Measurements from ENCODE around the gene COL1A1.

The COL1A1 gene

GRCh38 chr17:50139185-50139783 is 62.1 kb downstream of the COL1A1 start:
- TF ChIP-seq, protein P1, sequence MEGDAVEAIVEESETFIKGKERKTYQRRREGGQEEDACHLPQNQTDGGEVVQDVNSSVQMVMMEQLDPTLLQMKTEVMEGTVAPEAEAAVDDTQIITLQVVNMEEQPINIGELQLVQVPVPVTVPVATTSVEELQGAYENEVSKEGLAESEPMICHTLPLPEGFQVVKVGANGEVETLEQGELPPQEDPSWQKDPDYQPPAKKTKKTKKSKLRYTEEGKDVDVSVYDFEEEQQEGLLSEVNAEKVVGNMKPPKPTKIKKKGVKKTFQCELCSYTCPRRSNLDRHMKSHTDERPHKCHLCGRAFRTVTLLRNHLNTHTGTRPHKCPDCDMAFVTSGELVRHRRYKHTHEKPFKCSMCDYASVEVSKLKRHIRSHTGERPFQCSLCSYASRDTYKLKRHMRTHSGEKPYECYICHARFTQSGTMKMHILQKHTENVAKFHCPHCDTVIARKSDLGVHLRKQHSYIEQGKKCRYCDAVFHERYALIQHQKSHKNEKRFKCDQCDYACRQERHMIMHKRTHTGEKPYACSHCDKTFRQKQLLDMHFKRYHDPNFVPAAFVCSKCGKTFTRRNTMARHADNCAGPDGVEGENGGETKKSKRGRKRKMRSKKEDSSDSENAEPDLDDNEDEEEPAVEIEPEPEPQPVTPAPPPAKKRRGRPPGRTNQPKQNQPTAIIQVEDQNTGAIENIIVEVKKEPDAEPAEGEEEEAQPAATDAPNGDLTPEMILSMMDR (IDR thresholded peaks at IDR 0.05), result no peak
- H3K27ac ChIP-seq, result peak overlapping the region in 1 of 2 donors; percentile 63
- H3K4me3 ChIP-seq, result no peak overlapping the region
- no peak for DNase-seq (ENCODE audit: low spot score)

DNA sequence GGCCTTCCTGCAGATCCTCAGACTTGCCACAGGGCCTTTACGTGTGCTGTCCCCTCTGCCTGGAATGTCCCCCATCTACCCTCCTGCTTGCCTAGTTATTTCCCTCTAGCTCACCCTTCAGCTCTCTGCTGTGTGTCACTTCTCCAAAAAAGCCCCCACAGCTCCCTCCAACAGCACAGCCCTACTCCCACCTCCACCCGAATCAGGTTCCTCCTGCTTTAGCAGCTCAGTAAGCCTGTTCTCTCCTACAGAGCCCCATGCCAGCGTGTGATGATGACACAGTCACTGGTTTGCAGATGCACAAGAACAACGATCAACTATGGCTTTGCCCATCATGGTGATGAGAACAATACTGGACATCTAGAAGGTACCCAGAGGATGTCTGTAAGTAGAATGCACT is 64.4 kb downstream of the COL1A1 start:
- TF ChIP-seq, protein P1 (IDR thresholded peaks at IDR 0.05), result no peak
- no peak overlapping the region for H3K4me3 ChIP-seq
- no peak overlapping the region for H3K27ac ChIP-seq
- DNase-seq (ENCODE audit: low spot score), result no peak

DNA sequence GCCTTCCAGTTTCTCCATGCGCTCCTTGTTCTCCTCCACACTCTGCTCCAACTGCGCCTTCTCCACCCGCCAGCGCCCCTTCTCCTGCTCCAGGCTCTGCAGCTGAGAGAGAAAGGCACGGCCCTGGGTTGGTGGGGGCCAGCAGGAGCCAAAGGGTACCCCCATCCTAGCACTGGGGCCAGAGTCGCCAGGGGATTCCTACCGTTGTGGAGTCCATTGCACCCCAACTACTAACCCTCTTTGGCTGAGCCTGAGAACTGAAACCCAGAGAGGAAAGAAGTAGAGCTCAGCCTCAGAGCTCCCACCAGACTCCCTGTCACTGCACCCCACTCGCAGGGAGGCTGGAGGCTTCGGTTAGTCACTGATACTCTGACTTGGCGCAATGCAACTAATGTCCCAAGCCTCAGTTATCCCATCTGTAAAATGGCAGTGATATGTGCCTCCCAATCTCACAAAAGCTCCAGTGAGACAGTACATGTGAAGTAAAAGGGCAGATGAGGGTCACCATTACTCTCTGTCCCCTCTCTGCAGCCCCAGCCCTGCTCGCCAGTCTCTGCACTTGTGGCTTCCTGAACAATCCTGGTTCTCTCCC is 65.2 kb downstream of the COL1A1 start:
- DNase-seq (ENCODE audit: low spot score), result no peak
- H3K27ac ChIP-seq, result no peak overlapping the region
- TF ChIP-seq, protein P1 (IDR thresholded peaks at IDR 0.05), result no peak
- H3K4me3 ChIP-seq, result no peak overlapping the region

- H3K4me3 ChIP-seq, result no peak overlapping the region
- TF ChIP-seq, protein P1 (IDR thresholded peaks at IDR 0.05), result no peak
- H3K27ac ChIP-seq, result no peak overlapping the region
- no peak for DNase-seq (ENCODE audit: low spot score)
Observed at GRCh38 chr17:50135316-50136095, 65.9 kb downstream of the COL1A1 start.

- TF ChIP-seq, protein P1 (IDR thresholded peaks at IDR 0.05), result no peak
- H3K27ac ChIP-seq, result peak overlapping the region; percentile 73 to 89
- no peak for DNase-seq (ENCODE audit: low spot score)
- no peak overlapping the region for H3K4me3 ChIP-seq
Observed at GRCh38 chr17:50134206-50135110, 67.0 kb downstream of the COL1A1 start.

- Histone ChIP-seq H3K4me3 (no peak overlapping the region), H3K27ac (peak overlapping the region; percentile 73 to 89)
- TF ChIP-seq, protein P1 (IDR thresholded peaks at IDR 0.05), result no peak
- no peak for DNase-seq (ENCODE audit: low spot score)
Observed at GRCh38 chr17:50133769-50134099, 67.7 kb downstream of the COL1A1 start.

Data from coronary artery (tissue), 2 donors.